ENCODE data around the gene MAP7. TPM values are rescaled to one million over a fixed set of nuclear protein-coding genes. Genes with fewer than 3 reads are reported as not detected.
A peak's percentile ranks its signal among the peaks of the same experiment; 100 is the strongest.
"Not testable (repeated sequence)": the region's sequence is repeated elsewhere in the genome, so short reads cannot be mapped to it uniquely, and the experiment has no call there.

MAP7 gene
- total RNA-seq, 4 donors from 2014 or later: 16.5 to 47.1 (median 38.8) TPM

DNA sequence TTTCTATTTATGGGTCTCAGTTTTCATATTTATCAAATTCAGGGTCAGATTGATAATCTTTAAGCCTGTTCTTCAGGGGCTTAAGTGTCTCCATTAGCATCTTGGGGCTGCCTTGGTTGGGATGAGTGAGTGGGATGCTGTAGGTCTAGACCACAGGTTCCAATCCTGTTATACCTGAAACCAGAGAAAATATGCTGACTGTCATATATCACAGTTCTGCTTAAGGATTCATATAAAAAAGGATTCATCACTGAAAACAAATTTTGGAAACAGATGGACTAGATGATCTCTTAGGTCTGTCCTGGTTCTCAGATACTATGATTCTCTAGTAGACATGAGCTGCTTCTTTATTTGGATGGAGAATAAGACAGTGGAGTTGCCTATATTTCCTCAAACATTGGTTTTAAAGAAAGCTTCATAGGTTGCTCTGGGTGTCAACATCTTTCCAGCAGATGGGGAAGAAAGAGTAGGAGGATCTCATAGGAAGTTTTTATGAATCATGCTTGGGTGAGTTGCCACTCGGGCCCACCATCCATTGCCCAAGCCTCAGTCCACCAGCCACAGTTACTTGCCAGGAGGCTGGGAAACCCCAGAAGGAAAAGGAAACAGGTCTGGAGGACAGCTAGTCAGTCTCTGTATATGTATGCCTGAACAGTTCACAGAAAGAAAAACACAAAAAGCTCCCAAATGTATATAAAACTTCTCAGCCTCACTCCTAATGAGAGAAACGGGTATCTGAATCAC, 42.9 kb upstream of the MAP7 start:
- no peak for DNase-seq

DNA sequence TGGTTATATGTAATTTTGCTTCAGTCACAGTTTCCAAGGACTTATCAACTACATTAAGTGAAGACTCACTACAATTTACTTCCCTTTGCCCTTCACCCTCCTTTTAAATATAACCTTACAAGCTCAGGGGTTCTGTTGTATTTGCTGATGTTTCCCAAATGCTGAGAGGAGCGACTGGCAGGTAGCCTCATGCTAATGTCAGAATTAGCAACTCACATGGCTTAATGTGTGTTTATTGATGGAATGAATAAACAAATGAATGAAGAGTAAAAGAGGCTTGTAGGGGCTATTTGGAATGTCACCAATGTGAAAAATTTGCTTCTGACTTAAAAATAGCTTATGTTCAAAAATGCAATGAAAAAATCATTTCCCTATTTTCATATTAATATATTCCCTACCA, 41.4 kb upstream of the MAP7 start:
- Histone ChIP-seq H3K27me3 (no peaks in the 10 kb centered on the region), H3K4me1 (peaks cover 0 to 8% (median 0%) of the 10 kb centered on the region in 4 donors), H3K27ac (no peak overlapping the region), H3K9me3 (no peaks in the 10 kb centered on the region), H3K36me3 (peaks cover 0 to 54% (median 0%) of the 10 kb centered on the region in 3 donors), H3K4me3 (no peak overlapping the region)
- no peak for DNase-seq
- TF ChIP-seq, protein P1, sequence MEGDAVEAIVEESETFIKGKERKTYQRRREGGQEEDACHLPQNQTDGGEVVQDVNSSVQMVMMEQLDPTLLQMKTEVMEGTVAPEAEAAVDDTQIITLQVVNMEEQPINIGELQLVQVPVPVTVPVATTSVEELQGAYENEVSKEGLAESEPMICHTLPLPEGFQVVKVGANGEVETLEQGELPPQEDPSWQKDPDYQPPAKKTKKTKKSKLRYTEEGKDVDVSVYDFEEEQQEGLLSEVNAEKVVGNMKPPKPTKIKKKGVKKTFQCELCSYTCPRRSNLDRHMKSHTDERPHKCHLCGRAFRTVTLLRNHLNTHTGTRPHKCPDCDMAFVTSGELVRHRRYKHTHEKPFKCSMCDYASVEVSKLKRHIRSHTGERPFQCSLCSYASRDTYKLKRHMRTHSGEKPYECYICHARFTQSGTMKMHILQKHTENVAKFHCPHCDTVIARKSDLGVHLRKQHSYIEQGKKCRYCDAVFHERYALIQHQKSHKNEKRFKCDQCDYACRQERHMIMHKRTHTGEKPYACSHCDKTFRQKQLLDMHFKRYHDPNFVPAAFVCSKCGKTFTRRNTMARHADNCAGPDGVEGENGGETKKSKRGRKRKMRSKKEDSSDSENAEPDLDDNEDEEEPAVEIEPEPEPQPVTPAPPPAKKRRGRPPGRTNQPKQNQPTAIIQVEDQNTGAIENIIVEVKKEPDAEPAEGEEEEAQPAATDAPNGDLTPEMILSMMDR (IDR thresholded peaks at IDR 0.05): no peak
- TF ChIP-seq POLR2A (IDR thresholded peaks at IDR 0.05): no peak

More for the DNA sequence above, 42.9 kb upstream of the MAP7 start:
- Histone ChIP-seq H3K27me3 (no peaks in the 10 kb centered on the region), H3K27ac (no peak overlapping the region), H3K4me1 (peaks cover 0 to 8% (median 0%) of the 10 kb centered on the region in 4 donors), H3K36me3 (peaks cover 0 to 49% (median 0%) of the 10 kb centered on the region in 3 donors), H3K4me3 (no peak overlapping the region), H3K9me3 (no peaks in the 10 kb centered on the region)
- no peak for TF ChIP-seq POLR2A (IDR thresholded peaks at IDR 0.05)
- TF ChIP-seq, protein P1 (IDR thresholded peaks at IDR 0.05): no peak

DNA sequence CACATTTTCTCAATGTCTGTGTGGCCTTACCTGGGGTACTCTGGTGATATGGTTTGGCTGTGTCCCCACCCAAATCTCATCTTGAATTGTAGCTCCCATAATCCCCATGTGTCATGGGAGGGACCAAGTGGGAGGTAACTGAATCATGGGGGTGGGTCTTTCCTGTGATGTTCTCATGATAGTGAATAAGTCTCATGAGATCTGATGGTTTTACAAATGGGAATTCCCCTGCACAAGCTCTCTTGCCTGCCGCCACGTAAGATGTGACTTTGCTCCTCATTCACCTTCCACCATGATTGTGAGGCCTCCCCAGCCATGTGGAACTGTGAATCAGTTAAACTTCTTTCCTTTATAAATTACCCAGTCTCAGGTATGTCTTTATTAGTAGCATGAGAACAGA, 40.6 kb upstream of the MAP7 start:
- H3K36me3 ChIP-seq: peaks cover 0 to 50% (median 0%) of the 10 kb centered on the region in 3 donors

DNA sequence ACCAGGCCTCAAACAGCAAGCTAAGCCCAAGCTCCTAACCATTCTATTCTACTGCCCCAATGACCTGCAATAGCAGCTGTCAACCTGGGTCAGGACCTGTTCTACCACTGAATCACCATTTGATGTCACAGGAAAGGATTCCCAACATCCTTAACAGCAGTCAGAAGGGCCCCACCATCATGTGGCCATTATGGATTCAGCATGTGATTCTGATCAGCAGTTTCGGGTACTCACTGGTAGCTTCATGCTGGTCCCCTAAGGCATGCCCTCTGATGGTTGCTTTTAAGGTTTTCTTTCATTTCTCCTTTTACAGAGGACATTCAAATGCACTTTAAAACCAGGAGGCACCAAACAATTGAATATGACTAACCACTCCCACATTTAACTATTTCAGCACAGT, 37.3 kb upstream of the MAP7 start:
- Histone ChIP-seq H3K4me1 (no peaks in the 10 kb centered on the region), H3K27ac (peak overlapping the region in 1 of 4 donors; percentile 21), H3K9me3 (no peaks in the 10 kb centered on the region), H3K4me3 (no peak overlapping the region), H3K27me3 (no peaks in the 10 kb centered on the region), H3K36me3 (peaks cover 0 to 45% (median 0%) of the 10 kb centered on the region in 3 donors)
- no peak for DNase-seq
- TF ChIP-seq, protein P1 (IDR thresholded peaks at IDR 0.05): no peak
- TF ChIP-seq POLR2A (IDR thresholded peaks at IDR 0.05): no peak

More for the DNA sequence above, 40.6 kb upstream of the MAP7 start:
- not testable (repeated sequence) for H3K4me1 ChIP-seq, H3K9me3 ChIP-seq, H3K27me3 ChIP-seq, H3K4me3 ChIP-seq, H3K27ac ChIP-seq, DNase-seq

DNA sequence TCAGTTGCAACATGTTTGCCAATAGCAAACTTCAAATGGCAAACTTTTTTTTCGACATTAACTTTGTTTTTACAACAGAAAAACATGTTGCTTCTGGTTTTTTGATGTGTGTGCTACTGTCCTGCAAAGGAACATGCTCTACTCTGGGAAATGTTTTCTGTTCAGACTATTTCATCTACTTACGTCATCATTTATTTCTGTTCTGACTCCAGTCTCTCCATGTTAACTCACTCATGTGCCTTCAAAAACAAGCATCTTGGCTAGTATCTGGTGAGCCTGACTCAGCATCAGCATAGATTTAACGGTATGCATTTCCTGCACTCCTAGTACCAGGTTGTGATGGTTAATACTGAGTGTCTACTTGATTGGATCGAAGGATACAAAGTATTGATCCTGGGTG, 36.1 kb upstream of the MAP7 start:
- Histone ChIP-seq H3K9me3 (no peaks in the 10 kb centered on the region), H3K27ac (peak overlapping the region in 2 of 4 donors; percentile 48 to 75), H3K27me3 (no peaks in the 10 kb centered on the region), H3K36me3 (peaks cover 0 to 39% (median 0%) of the 10 kb centered on the region in 3 donors), H3K4me1 (no peaks in the 10 kb centered on the region), H3K4me3 (no peak overlapping the region)
- DNase-seq: no peak
- TF ChIP-seq POLR2A (IDR thresholded peaks at IDR 0.05): no peak
- TF ChIP-seq, protein P1 (IDR thresholded peaks at IDR 0.05): no peak

DNA sequence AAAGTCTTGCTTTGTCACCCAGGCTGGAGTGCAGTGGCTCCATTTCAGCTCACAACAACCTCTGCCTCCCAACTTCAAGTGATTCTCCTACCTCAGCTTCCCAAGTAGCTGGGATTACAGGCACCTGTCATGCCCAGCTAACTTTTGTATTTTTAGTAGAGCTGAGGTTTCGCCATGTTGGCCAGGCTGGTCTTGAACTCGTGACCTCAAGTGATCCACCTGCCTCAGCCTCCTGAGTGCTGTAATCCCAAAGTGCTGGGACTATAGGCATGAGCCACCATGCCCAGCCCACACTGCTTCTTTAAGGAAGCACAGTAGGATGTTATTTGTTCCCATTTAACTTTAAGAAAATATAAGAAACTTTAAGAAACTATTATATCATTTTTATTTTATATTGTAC, 35.3 kb upstream of the MAP7 start:
- H3K4me1 ChIP-seq, H3K9me3 ChIP-seq, H3K27me3 ChIP-seq, H3K4me3 ChIP-seq, DNase-seq: not testable (repeated sequence)
- peak overlapping the region in 1 of 4 donors; percentile 49 for H3K27ac ChIP-seq
- peaks cover 0 to 39% (median 0%) of the 10 kb centered on the region in 3 donors for H3K36me3 ChIP-seq

DNA sequence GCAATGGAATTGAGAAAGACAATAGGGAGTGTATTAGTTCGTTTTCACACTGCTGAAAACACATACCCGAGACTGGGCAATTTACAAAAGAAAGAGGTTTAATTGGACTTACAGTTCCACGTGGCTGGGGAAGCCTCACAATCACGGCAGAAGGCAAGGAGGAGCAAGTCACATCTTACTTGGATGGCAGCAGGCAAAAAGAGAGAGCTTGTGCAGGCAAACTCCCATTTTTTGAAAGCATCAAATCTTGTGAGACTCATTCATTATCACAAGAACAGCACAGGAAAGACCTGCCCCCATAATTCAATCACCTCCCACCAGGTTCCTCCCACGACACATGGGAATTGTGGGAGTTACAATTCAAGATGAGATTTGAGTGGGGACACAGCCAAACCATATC, 34.1 kb upstream of the MAP7 start:
- H3K4me1 ChIP-seq, DNase-seq, H3K4me3 ChIP-seq, H3K27me3 ChIP-seq, H3K9me3 ChIP-seq: not testable (repeated sequence)
- H3K27ac ChIP-seq: peak overlapping the region in 2 of 4 donors; percentile 50 to 66
- H3K36me3 ChIP-seq: peaks cover 0 to 42% (median 0%) of the 10 kb centered on the region in 3 donors

Measured in Peyer's patch (tissue), 4 donors.